SK-N-SH (cell line): ENCODE results near the gene COL9A3. TPM values are rescaled to one million over a fixed set of nuclear protein-coding genes. Genes with fewer than 3 reads are reported as not detected.

ENCODE experiments used
- CTCF ChIA-PET: fragments of 300-600, 350-600 bp; formaldehyde crosslinking; extraction: SDS; loops from one replicate; lab custom pipeline; 2021; lab: Yijun Ruan, JAX
- POLR2A ChIA-PET: fragments of 350-600 bp; sonication (Branson Sonifier 250); formaldehyde crosslinking; extraction: SDS; loops from one replicate; lab custom pipeline; 2020; ENCODE audit warnings: antibody characterized with exemption, inconsistent platforms; lab: Yijun Ruan, JAX
- DNase-seq: peaks from one replicate; pipeline ENCODE4 v3.0.0; 2012
- H2AFZ ChIP-seq: fragments of 200-600 bp; sonication (generic); 2 replicates; pipeline ENCODE4 v1.8.1; 2016; ENCODE audit warnings: antibody characterized with exemption, mild to moderate bottlenecking, low read depth
- H3F3A ChIP-seq: fragments of 200-600 bp; sonication (generic); replicated peaks from 2 replicates; pipeline ENCODE3; 2016; ENCODE audit warnings: antibody characterized with exemption, mild to moderate bottlenecking; ENCODE audit not compliant: insufficient read depth
- H3K27ac ChIP-seq, 2 experiments: fragments of 200-500 bp in 1 of 2; fragments of 200-600 bp in 1 of 2; sonication (Bioruptor generic) in 1 of 2; sonication (generic), shearing (Covaris generic) in 1 of 2; 2 replicates each; pipeline versions ENCODE4 v1.5.1 to v1.6.1; 2014 to 2016; ENCODE audit warnings: low read depth in 2 of 2, inconsistent platforms in 1 of 2, low read length in 1 of 2, mild to moderate bottlenecking in 1 of 2, mixed read lengths in 1 of 2
- H3K27me3 ChIP-seq: fragments of 200-600 bp; sonication (generic), shearing (Covaris generic); 2 replicates; pipeline ENCODE4 v1.6.1; 2016; ENCODE audit warnings: mixed run types; ENCODE audit not compliant: insufficient read depth
- H3K36me3 ChIP-seq, 2 experiments: fragments of 200-500 bp in 1 of 2; fragments of 200-600 bp in 1 of 2; sonication (Bioruptor generic) in 1 of 2; sonication (generic) in 1 of 2; replicated peaks in 1 of 2; 2 replicates each; pipeline versions ENCODE3 to v1.5.1; 2014 to 2016; ENCODE audit warnings: low read length in 1 of 2, mild to moderate bottlenecking in 1 of 2; ENCODE audit not compliant: insufficient read depth in 2 of 2, control insufficient read depth in 1 of 2
- H3K4me1 ChIP-seq, 2 experiments: fragments of 200-500 bp in 1 of 2; fragments of 200-600 bp in 1 of 2; sonication (Bioruptor generic) in 1 of 2; sonication (generic), shearing (Covaris generic) in 1 of 2; 2 replicates each; pipeline versions ENCODE4 v1.5.1 to v1.6.1; 2014 to 2016; ENCODE audit warnings: low read depth in 1 of 2, low read length in 1 of 2, mixed run types in 1 of 2; ENCODE audit not compliant: insufficient read depth in 2 of 2, control insufficient read depth in 1 of 2
- H3K4me2 ChIP-seq: fragments of 200-600 bp; sonication (generic), shearing (Covaris generic); 2 replicates; pipeline ENCODE4 v1.6.1; 2017; ENCODE audit warnings: mixed run types
- H3K4me3 ChIP-seq, 2 experiments: fragments of 200-500 bp in 1 of 2; fragments of 200-600 bp in 1 of 2; sonication (Bioruptor generic) in 1 of 2; sonication (generic), shearing (Covaris generic) in 1 of 2; 2 replicates each; pipeline versions ENCODE4 v1.5.1 to v1.8.1; 2014 to 2016; ENCODE audit warnings: low read depth in 2 of 2, inconsistent platforms in 1 of 2, low read length in 1 of 2, mild to moderate bottlenecking in 1 of 2, mixed read lengths in 1 of 2, moderate library complexity in 1 of 2
- H3K79me2 ChIP-seq: fragments of 200-600 bp; sonication (generic); 2 replicates; pipeline ENCODE4 v1.8.1; 2017; ENCODE audit warnings: mild to moderate bottlenecking; ENCODE audit not compliant: insufficient read depth
- H3K9ac ChIP-seq: fragments of 200-600 bp; sonication (generic); 2 replicates; pipeline ENCODE4 v1.6.1; 2017; ENCODE audit warnings: mixed run types
- H3K9me2 ChIP-seq: fragments of 200-600 bp; sonication (generic); 2 replicates; pipeline ENCODE4 v1.6.1; 2017; ENCODE audit warnings: mixed run types
- H3K9me3 ChIP-seq: fragments of 200-600 bp; sonication (generic); 2 replicates; pipeline ENCODE4 v1.6.1; 2017; ENCODE audit warnings: mixed run types, mild to moderate bottlenecking, moderate library complexity
- H4K20me1 ChIP-seq: fragments of 200-600 bp; sonication (generic); 2 replicates; pipeline ENCODE4 v1.6.1; 2017; ENCODE audit warnings: mild to moderate bottlenecking, mixed run types; ENCODE audit not compliant: insufficient read depth
- FOSL2 ChIP-seq: IDR thresholded peaks from 2 replicates; pipeline ENCODE4 v1.4.0; 2012; ENCODE audit warnings: low read depth, mild to moderate bottlenecking, moderate library complexity, borderline replicate concordance
- FOXJ3 ChIP-seq: sonication (generic); formaldehyde crosslinking; IDR thresholded peaks from 2 replicates; pipeline ENCODE4 v1.5.1; 2020; ENCODE audit warnings: mild to moderate bottlenecking, missing genetic modification reagents
- GABPA ChIP-seq: IDR thresholded peaks from 2 replicates; pipeline ENCODE4 v1.4.0; 2012; ENCODE audit warnings: low read depth, mild to moderate bottlenecking
- IRF3 ChIP-seq: fragments of 150-350 bp; IDR thresholded peaks from 2 replicates; pipeline ENCODE4 v1.6.1; 2016; ENCODE audit warnings: mild to moderate bottlenecking, low read depth, low read length
- MAX ChIP-seq: IDR thresholded peaks from 2 replicates; pipeline ENCODE4 v1.4.0; 2012; ENCODE audit warnings: low read depth
- MEF2A ChIP-seq: IDR thresholded peaks from 2 replicates; pipeline ENCODE4 v1.4.0; 2012; ENCODE audit warnings: low read depth, borderline replicate concordance
- MXI1 ChIP-seq: IDR thresholded peaks from 2 replicates; pipeline ENCODE4 v1.6.1; 2012; ENCODE audit warnings: mild to moderate bottlenecking, low read depth, low read length, improper control_type of control experiment
- NFIC ChIP-seq: IDR thresholded peaks from 2 replicates; pipeline ENCODE4 v1.4.0; 2012; ENCODE audit warnings: borderline replicate concordance
- POLR2AphosphoS5 ChIP-seq: IDR thresholded peaks from 2 replicates; pipeline ENCODE4 v1.6.1; 2012; ENCODE audit warnings: low read depth, low read length
- RAD21 ChIP-seq: IDR thresholded peaks from 2 replicates; pipeline ENCODE4 v1.6.1; 2012; ENCODE audit warnings: mild to moderate bottlenecking, low read length
- RCOR1 ChIP-seq: fragments of 150-350 bp; IDR thresholded peaks from 2 replicates; pipeline ENCODE4 v1.6.1; 2017; ENCODE audit warnings: antibody characterized with exemption, low read length
- TAF1 ChIP-seq: IDR thresholded peaks from 2 replicates; pipeline ENCODE4 v1.6.1; 2012; ENCODE audit warnings: low read depth, mild to moderate bottlenecking, low read length, moderate library complexity, borderline replicate concordance
- YY1 ChIP-seq: IDR thresholded peaks from 2 replicates; pipeline ENCODE4 v1.4.0; 2012; ENCODE audit warnings: low read depth, mild to moderate bottlenecking
- WGBS: methylation state at CpG from one replicate; pipeline ENCODE4 v1.1.6; 2017; ENCODE audit warnings: low lambda C conversion rate; 5-methylcytosine and 5-hydroxymethylcytosine counted together
- polyA plus RNA-seq, 3 experiments: library from polyadenylated mRNA; depleted of rRNA; stranded (reverse); fragments of >200 nt; gene quantifications; 2 replicates each; pipeline ENCODE4 v1.2.3, GENCODE V29; 2012
- TF ChIP-seq, protein P1 (sequence below): fragments of 200-600 bp; sonication (generic); IDR thresholded peaks from 2 replicates; pipeline ENCODE4 v1.6.1; 2017; ENCODE audit warnings: antibody characterized with exemption, mild to moderate bottlenecking, moderate library complexity

The COL9A3 gene
- polyA plus RNA-seq, 1 of the 3 experiments (the other 2 are of a cell fraction) = 2.5 TPM

DNA sequence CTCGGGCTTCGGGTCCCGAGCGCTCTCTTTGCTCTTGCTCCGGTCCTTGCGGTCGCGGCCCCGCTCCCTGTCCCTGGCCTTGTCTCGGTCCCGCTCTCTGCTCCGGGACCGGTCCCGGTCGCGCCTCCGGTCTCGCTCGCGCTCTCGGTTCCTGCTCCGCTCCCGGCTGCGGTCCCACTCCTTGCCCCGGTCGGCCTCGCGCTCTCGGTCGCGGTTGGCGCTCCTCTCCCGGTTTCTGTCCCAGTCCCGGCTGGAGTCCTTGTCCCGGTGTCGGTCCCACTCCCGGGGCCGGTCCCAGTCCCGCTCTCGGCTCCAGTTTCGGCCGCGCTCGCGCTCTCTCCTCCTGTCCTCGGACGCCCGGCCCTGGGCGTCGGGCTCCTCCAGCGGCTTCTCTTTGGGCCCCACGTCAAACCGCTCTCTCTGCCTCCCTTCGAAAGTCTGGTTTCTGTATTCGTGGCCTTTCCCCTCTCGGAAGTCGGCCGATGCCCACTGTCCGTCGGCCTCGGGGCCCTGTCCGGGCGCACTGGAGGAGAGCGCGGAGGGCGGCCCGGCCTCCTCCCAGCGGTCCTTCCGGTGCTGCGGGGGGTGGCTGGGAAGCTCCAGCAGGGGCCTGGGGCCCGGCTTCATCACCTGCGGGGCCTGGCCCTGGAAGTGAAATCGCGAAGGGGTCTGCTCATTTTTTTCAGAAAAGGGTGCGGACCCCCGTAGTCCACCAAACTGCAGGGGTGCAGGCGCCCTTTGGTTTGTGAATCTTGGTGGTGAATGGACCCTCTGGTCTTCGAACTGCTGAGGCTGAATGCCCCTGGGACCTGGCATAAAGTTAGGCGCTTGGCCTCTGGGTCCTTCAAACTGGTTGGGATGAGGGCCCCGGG, 62.7 kb downstream of the COL9A3 start:
- CTCF ChIA-PET = interaction anchor here (7.4 kb wide), 1 partner anchor 22 kb away, joined by 86 read pairs; no protein-coding TSS in a partner anchor

GRCh38 chr20:62880147-62880934, 63.5 kb downstream of the COL9A3 start:
- no peaks in the 10 kb centered on the region for H3K79me2 ChIP-seq
- H3K9me2 ChIP-seq = no peaks in the 10 kb centered on the region
- H3K9me3 ChIP-seq = no peaks in the 10 kb centered on the region
- over 99% methylated on average over 21 of the region's 37 CpGs for WGBS
- no peak overlapping the region for H3K4me2 ChIP-seq
- peaks cover 4 to 13% of the 10 kb centered on the region in 2 experiments; a peak in 3 of 4 replicates for H3K4me1 ChIP-seq
- H3K27me3 ChIP-seq = no peaks in the 10 kb centered on the region
- no peak overlapping the region for H3K27ac ChIP-seq
- H3K36me3 ChIP-seq = peaks cover 5 to 34% of the 10 kb centered on the region in 2 experiments
- no peak overlapping the region for H2AFZ ChIP-seq
- H4K20me1 ChIP-seq = no peaks in the 10 kb centered on the region
- CTCF ChIA-PET = no interaction called here
- TF ChIP-seq, protein P1, sequence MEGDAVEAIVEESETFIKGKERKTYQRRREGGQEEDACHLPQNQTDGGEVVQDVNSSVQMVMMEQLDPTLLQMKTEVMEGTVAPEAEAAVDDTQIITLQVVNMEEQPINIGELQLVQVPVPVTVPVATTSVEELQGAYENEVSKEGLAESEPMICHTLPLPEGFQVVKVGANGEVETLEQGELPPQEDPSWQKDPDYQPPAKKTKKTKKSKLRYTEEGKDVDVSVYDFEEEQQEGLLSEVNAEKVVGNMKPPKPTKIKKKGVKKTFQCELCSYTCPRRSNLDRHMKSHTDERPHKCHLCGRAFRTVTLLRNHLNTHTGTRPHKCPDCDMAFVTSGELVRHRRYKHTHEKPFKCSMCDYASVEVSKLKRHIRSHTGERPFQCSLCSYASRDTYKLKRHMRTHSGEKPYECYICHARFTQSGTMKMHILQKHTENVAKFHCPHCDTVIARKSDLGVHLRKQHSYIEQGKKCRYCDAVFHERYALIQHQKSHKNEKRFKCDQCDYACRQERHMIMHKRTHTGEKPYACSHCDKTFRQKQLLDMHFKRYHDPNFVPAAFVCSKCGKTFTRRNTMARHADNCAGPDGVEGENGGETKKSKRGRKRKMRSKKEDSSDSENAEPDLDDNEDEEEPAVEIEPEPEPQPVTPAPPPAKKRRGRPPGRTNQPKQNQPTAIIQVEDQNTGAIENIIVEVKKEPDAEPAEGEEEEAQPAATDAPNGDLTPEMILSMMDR = no peak
- TF ChIP-seq POLR2AphosphoS5 (no peak), IRF3 (no peak), GABPA (no peak), YY1 (no peak), MXI1 (no peak), FOSL2 (no peak), MAX (no peak)
- TF ChIP-seq, all 33 proteins: peak for 0
- H3K4me3 ChIP-seq = no peak overlapping the region
- H3K9ac ChIP-seq = no peak overlapping the region
- POLR2A ChIA-PET = no interaction called here
- peaks cover 18% of the 10 kb centered on the region for H3F3A ChIP-seq
- no peak for DNase-seq

More for the DNA sequence above, 62.7 kb downstream of the COL9A3 start:
- WGBS = 96% methylated on average over 67 of the region's 80 CpGs
- H3K4me1 ChIP-seq = peaks cover 4 to 17% of the 10 kb centered on the region in 2 experiments; a peak in 3 of 4 replicates
- H3K79me2 ChIP-seq = no peaks in the 10 kb centered on the region
- no peak overlapping the region for H2AFZ ChIP-seq
- H3K27me3 ChIP-seq = no peaks in the 10 kb centered on the region
- no peak overlapping the region for H3K4me3 ChIP-seq
- no peak for TF ChIP-seq MEF2A
- TF ChIP-seq RAD21 = no peak
- TF ChIP-seq MXI1 = no peak
- TF ChIP-seq RCOR1 = no peak
- TF ChIP-seq FOXJ3 (CRISPR knock-in tag) = no peak
- TF ChIP-seq NFIC = no peak
- TF ChIP-seq TAF1 = no peak
- TF ChIP-seq, all 33 proteins: peak for 0
- H3K36me3 ChIP-seq = peaks cover 5 to 30% of the 10 kb centered on the region in 2 experiments
- peaks cover 22% of the 10 kb centered on the region for H3F3A ChIP-seq
- H3K9me2 ChIP-seq = no peaks in the 10 kb centered on the region
- H3K27ac ChIP-seq = no peak overlapping the region
- POLR2A ChIA-PET = no interaction called here
- DNase-seq = no peak
- no peak overlapping the region for H3K4me2 ChIP-seq
- no peaks in the 10 kb centered on the region for H4K20me1 ChIP-seq
- H3K9ac ChIP-seq = no peak overlapping the region
- no peaks in the 10 kb centered on the region for H3K9me3 ChIP-seq
